CD8-positive, alpha-beta memory T cell (primary cell): Measurements from ENCODE around the gene GGT6. TPM values are rescaled to one million over a fixed set of nuclear protein-coding genes. Genes with fewer than 3 reads are reported as not detected.
A peak's percentile ranks its signal among the peaks of the same experiment; 100 is the strongest.
"Not testable (repeated sequence)": the region's sequence is repeated elsewhere in the genome, so short reads cannot be mapped to it uniquely, and the experiment has no call there.

Experiments used
- CTCF ChIA-PET: fragments of 350-600 bp; sonication (Branson Sonifier 250); formaldehyde crosslinking; loops from one replicate; lab custom pipeline; 2021; ENCODE audit warnings: antibody characterized with exemption; lab: Charles Lee
- POLR2A ChIA-PET: fragments of 350-600 bp; sonication (Branson Sonifier 250); formaldehyde crosslinking; loops from one replicate; lab custom pipeline; 2021; ENCODE audit warnings: antibody characterized with exemption; lab: Charles Lee
- DNase-seq, 5 donors: peaks; one replicate each; pipeline versions ENCODE4 v3.0.0 to v3.0.0-alpha.2; 2020 to 2022; ENCODE audit warnings: mixed read lengths in 1 of 5
- H3K27ac ChIP-seq: one replicate; pipeline ENCODE4 v1.7.0; 2013; ENCODE audit warnings: low read depth, mild to moderate bottlenecking, low read length, moderate library complexity
- H3K27me3 ChIP-seq: 2 replicates; pipeline ENCODE4 v1.7.0; 2013; ENCODE audit warnings: low read length, mild to moderate bottlenecking; ENCODE audit not compliant: insufficient read depth, poor library complexity, severe bottlenecking
- H3K36me3 ChIP-seq: 2 replicates; pipeline ENCODE4 v1.7.0; 2013; ENCODE audit warnings: mild to moderate bottlenecking, low read length, moderate library complexity; ENCODE audit not compliant: insufficient read depth
- H3K4me1 ChIP-seq: 2 replicates; pipeline ENCODE4 v1.7.0; 2013; ENCODE audit warnings: mild to moderate bottlenecking, low read length, moderate library complexity; ENCODE audit not compliant: insufficient read depth
- H3K4me3 ChIP-seq: 2 replicates; pipeline ENCODE4 v1.7.0; 2013; ENCODE audit warnings: mild to moderate bottlenecking, low read length
- H3K9me3 ChIP-seq: 2 replicates; pipeline ENCODE4 v1.7.0; 2013; ENCODE audit warnings: mild to moderate bottlenecking, low read length
- H3K27ac Mint-ChIP-seq, 8 donors: one replicate each; pipeline ENCODE4 v1.8.0; 2020 to 2021; ENCODE audit warnings: mixed read lengths in 8 of 8, mild to moderate bottlenecking in 6 of 8, inconsistent platforms in 3 of 8, moderate library complexity in 3 of 8
- H3K27me3 Mint-ChIP-seq, 2 donors: one replicate each; pipeline ENCODE4 v1.8.0; 2020 to 2021; ENCODE audit warnings: mixed read lengths in 2 of 2, mild to moderate bottlenecking in 1 of 2, moderate library complexity in 1 of 2
- H3K36me3 Mint-ChIP-seq, 3 donors: one replicate each; pipeline ENCODE4 v1.8.0; 2020 to 2021; ENCODE audit warnings: mixed read lengths in 3 of 3, inconsistent platforms in 1 of 3, mild to moderate bottlenecking in 1 of 3
- H3K4me1 Mint-ChIP-seq, 3 donors: one replicate each; pipeline ENCODE4 v1.8.0; 2020 to 2021; ENCODE audit warnings: mixed read lengths in 3 of 3, inconsistent platforms in 1 of 3, mild to moderate bottlenecking in 1 of 3
- H3K4me3 Mint-ChIP-seq, 7 donors: one replicate each; pipeline ENCODE4 v1.8.0; 2020 to 2021; ENCODE audit warnings: mixed read lengths in 7 of 7, mild to moderate bottlenecking in 6 of 7, moderate library complexity in 4 of 7, inconsistent platforms in 2 of 7
- H3K9me3 Mint-ChIP-seq, 5 donors: one replicate each; pipeline ENCODE4 v1.8.0; 2020 to 2022; ENCODE audit warnings: mixed read lengths in 5 of 5, mild to moderate bottlenecking in 3 of 5, moderate library complexity in 2 of 5, inconsistent platforms in 1 of 5
- polyA plus RNA-seq: library from polyadenylated mRNA; unstranded; fragments of 300-500 nt; fragmentation: Illumina TruSeq; gene quantifications from one replicate; pipeline ENCODE4 v1.2.3, GENCODE V29; 2021
- total RNA-seq, 2 experiments: library from RNA; stranded (reverse); gene quantifications; one replicate each; pipeline ENCODE4 v1.2.3, GENCODE V29; 2021

The GGT6 gene
- total and polyA plus RNA-seq, 3 experiments from 2014 or later: not detected

DNA sequence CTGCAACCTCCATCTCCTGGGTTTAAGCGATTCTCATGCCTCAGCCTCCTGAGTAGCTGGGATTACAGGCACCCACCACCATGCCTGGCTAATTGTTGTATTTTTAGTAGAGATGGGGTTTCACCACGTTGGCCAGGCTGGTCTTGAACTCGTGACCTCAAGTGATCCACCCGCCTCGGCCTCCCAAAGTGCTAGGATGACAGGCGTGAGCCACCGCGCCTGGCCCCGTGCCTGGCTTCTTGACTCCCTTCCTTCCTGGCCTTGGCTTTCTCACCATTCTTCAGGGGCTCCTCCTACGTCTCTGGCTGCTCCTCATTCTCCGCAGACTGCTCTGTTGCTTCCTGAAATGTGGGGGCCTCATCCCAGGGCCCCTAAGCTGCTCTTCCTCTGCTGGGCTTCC lies 29.7 kb upstream of the GGT6 start:
- POLR2A ChIA-PET, H3K27ac Mint-ChIP-seq, H3K9me3 Mint-ChIP-seq: not testable (repeated sequence)

DNA sequence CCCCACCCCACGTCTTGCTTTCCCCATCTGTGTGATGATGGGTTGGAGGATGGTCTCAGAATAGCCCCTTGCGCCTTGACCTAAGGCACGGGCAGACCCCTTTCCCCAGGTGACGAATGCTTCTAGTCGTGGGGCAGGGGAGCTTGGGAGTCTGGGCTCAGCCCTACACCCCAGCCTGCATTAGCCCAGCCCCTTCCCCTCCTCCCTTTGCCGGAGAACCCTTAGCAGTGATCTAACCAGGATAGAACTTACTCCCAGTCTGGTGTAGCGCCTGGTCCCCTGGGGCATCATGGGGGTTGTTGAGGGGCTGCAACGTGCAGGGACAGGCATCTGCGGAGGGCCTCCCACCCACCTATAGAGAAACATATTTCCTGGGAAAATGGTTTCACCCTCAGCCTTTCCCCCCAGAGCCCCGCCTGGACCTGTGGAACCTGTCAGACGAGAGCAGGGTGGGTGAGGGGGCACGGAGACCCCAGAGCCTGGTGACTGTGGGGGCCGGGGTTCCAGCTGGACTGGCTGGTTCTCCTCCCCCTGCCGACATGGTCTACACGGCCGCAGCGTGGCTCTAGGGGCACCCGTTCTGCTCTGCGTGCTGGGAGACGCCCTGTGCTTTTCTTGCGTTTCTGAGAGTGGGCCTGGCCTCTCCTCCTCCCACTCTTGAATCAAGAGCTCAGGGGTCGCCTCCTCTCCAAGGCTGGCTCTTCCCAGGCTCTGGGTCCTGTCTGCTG lies 28.7 kb upstream of the GGT6 start:
- H3K27me3 Mint-ChIP-seq: peaks cover 17 to 30% of the 10 kb centered on the region in 2 donors
- CTCF ChIA-PET: interaction anchor here (0.9 kb wide), 1 partner anchor 22 kb away, joined by 3 read pairs; no protein-coding TSS in a partner anchor
- no peaks in the 10 kb centered on the region for H3K9me3 Mint-ChIP-seq
- Histone ChIP-seq H3K4me1 (no peaks in the 10 kb centered on the region), H3K27ac (no peak overlapping the region), H3K9me3 (no peaks in the 10 kb centered on the region), H3K4me3 (no peak overlapping the region), H3K36me3 (no peaks in the 10 kb centered on the region), H3K27me3 (peaks cover 10% of the 10 kb centered on the region)
- H3K4me1 Mint-ChIP-seq: peaks cover 0 to 4% (median 1%) of the 10 kb centered on the region in 3 donors
- no peak for DNase-seq
- H3K36me3 Mint-ChIP-seq: no peaks in the 10 kb centered on the region
- H3K27ac Mint-ChIP-seq: peak overlapping the region in 1 of 8 donors; percentile 61
- POLR2A ChIA-PET: no interaction called here
- H3K4me3 Mint-ChIP-seq: no peak overlapping the region

More for the DNA sequence above, 29.7 kb upstream of the GGT6 start:
- H3K4me1 Mint-ChIP-seq, H3K36me3 ChIP-seq, H3K9me3 ChIP-seq, H3K27ac ChIP-seq, H3K36me3 Mint-ChIP-seq, DNase-seq, H3K4me1 ChIP-seq, H3K4me3 ChIP-seq, CTCF ChIA-PET, H3K4me3 Mint-ChIP-seq: not testable (repeated sequence)
- H3K27me3 ChIP-seq: peaks cover 10% of the 10 kb centered on the region
- peaks cover 17 to 29% of the 10 kb centered on the region in 2 donors for H3K27me3 Mint-ChIP-seq

DNA sequence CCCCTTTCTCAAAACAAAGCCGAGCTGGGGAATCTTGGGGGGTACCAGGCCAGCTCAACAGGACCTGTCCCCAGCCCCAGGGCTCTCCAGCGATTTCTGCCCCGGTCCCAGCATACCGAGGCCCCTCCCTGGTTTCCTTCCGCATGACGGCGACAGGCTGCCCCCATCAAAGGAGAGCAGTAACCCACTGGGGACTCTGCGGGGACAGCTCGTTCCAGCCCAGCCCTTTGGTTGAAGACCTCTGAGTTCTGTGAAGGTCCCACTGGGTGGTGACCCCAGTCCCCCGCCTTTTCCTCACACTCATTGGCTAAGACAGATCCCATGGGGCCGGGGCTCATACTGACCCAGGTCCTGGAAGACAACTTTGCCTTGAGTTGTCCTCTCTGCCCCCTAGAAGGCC lies 28.0 kb upstream of the GGT6 start:
- H3K27me3 Mint-ChIP-seq: peaks cover 22 to 36% of the 10 kb centered on the region in 2 donors
- H3K4me3 Mint-ChIP-seq: no peak overlapping the region
- no peaks in the 10 kb centered on the region for H3K9me3 ChIP-seq
- H3K9me3 Mint-ChIP-seq: no peaks in the 10 kb centered on the region
- no peaks in the 10 kb centered on the region for H3K36me3 ChIP-seq
- H3K27ac Mint-ChIP-seq: peak overlapping the region in 2 of 8 donors; percentile 61 to 84
- no peak for DNase-seq
- no peaks in the 10 kb centered on the region for H3K36me3 Mint-ChIP-seq
- H3K27ac ChIP-seq: no peak overlapping the region
- CTCF ChIA-PET: interaction anchor here (0.9 kb wide), 1 partner anchor 21 kb away, joined by 3 read pairs; no protein-coding TSS in a partner anchor
- no peaks in the 10 kb centered on the region for H3K4me1 ChIP-seq
- POLR2A ChIA-PET: no interaction called here
- H3K4me1 Mint-ChIP-seq: peaks cover 4 to 10% (median 4%) of the 10 kb centered on the region in 3 donors
- H3K4me3 ChIP-seq: no peak overlapping the region
- H3K27me3 ChIP-seq: peaks cover 16% of the 10 kb centered on the region

DNA sequence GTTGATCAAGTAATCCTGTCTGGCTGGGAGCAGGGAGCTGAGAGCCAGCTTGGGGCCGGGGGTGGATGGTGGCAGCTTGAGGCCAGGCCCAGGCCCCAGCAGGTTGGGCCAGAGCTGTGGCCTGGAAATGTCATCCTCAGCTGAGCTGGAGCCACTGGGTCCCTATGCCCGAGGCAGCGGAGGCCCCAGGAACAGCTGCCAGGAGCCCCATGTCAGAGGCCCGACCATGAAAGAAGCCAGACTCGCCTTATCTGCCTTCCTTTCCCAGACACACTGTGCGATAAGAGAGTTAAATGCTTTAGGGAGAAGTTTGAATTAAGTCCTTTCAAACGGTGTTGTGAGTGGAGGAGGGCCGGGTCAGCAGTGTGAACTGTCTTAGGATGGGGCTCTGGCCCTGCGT lies 27.4 kb upstream of the GGT6 start:
- DNase-seq: no peak
- no peak overlapping the region for H3K4me3 ChIP-seq
- Mint-ChIP-seq H3K36me3 (no peaks in the 10 kb centered on the region), H3K27me3 (peaks cover 28 to 41% of the 10 kb centered on the region in 2 donors), H3K4me3 (no peak overlapping the region), H3K4me1 (peaks cover 4 to 14% (median 4%) of the 10 kb centered on the region in 3 donors), H3K27ac (no peak overlapping the region), H3K9me3 (no peaks in the 10 kb centered on the region)
- peaks cover 16% of the 10 kb centered on the region for H3K27me3 ChIP-seq
- POLR2A ChIA-PET: no interaction called here
- no peak overlapping the region for H3K27ac ChIP-seq
- H3K36me3 ChIP-seq: no peaks in the 10 kb centered on the region
- CTCF ChIA-PET: no interaction called here
- H3K9me3 ChIP-seq: no peaks in the 10 kb centered on the region
- H3K4me1 ChIP-seq: no peaks in the 10 kb centered on the region

DNA sequence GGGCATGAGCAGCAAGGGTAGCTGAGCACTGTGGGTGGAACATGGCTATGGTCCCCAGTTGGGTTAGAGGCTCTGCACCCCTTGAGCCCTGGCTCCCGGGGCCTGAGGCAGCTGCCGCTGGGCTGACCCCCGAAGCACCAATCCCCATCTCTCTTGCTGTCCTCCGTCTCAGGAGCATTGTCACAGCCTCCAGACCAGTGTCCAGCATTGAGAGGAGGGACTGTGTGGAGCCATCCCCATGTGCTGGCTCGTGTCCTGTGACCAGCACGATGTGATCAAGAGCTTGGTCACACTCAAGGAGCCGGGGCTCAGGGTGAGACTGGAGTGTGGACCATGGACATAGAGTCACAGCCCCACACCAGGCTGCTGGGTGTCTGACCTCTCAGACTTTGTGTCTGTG lies 26.8 kb upstream of the GGT6 start:
- ChIA-PET POLR2A (interaction anchor here (0.5 kb wide), 1 partner anchor 10 kb away, joined by 3 read pairs; no protein-coding TSS in a partner anchor), CTCF (no interaction called here)
- Mint-ChIP-seq H3K4me3 (peak overlapping the region in 1 of 7 donors; percentile 5), H3K36me3 (no peaks in the 10 kb centered on the region), H3K9me3 (no peaks in the 10 kb centered on the region), H3K27me3 (peaks cover 29 to 40% of the 10 kb centered on the region in 2 donors), H3K27ac (no peak overlapping the region), H3K4me1 (peaks cover 4 to 14% (median 4%) of the 10 kb centered on the region in 3 donors)
- DNase-seq: no peak
- no peaks in the 10 kb centered on the region for H3K9me3 ChIP-seq
- H3K27ac ChIP-seq: no peak overlapping the region
- H3K4me1 ChIP-seq: no peaks in the 10 kb centered on the region
- H3K4me3 ChIP-seq: no peak overlapping the region
- H3K36me3 ChIP-seq: no peaks in the 10 kb centered on the region
- H3K27me3 ChIP-seq: peaks cover 22% of the 10 kb centered on the region

DNA sequence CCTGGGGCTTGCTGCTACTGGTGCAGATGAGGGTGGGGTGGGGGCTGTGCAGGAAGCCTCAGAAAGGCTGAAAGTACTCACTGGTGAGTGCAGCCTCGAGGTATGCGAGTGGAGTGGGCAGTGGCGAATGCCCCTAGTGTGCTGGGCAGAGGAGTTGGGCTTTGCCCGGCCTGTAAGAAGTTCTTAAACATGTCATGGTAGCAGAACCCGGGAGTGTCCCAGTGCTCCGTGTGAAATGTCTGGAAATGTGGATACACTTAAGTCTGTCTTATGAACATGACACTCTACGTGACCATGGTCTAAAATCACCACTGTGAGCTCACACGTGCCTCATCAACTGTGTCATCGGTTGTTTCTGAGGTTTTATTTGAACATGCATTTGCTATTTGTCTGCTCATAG lies 25.7 kb upstream of the GGT6 start:
- peaks cover 4 to 14% (median 4%) of the 10 kb centered on the region in 3 donors for H3K4me1 Mint-ChIP-seq
- no peaks in the 10 kb centered on the region for H3K36me3 Mint-ChIP-seq
- Histone ChIP-seq H3K36me3 (no peaks in the 10 kb centered on the region), H3K4me1 (no peaks in the 10 kb centered on the region), H3K27me3 (peaks cover 22% of the 10 kb centered on the region), H3K9me3 (no peaks in the 10 kb centered on the region), H3K4me3 (no peak overlapping the region), H3K27ac (no peak overlapping the region)
- no peak for DNase-seq
- no peak overlapping the region for H3K27ac Mint-ChIP-seq
- ChIA-PET POLR2A (no interaction called here), CTCF (no interaction called here)
- H3K9me3 Mint-ChIP-seq: no peaks in the 10 kb centered on the region
- H3K27me3 Mint-ChIP-seq: peaks cover 31 to 51% of the 10 kb centered on the region in 2 donors
- peak overlapping the region in 2 of 7 donors; percentile 59 to 64 for H3K4me3 Mint-ChIP-seq

DNA sequence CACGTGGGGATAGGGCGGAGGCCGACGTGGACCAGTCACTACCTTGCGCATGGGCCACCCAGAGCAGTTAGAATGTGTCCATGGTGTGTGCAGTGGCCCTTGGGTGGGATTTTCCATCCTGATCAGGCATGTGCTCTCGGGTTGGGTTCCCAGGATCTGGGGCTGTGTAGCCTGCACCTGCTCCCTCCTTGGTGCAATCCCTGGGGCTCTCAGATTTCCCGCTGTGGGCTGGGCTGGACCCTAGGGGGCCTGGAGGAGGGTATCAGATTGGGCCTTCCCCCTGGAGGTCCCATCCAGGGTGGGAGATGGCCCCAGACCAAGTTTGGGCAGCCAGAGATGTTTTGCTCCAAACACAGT lies 25.2 kb upstream of the GGT6 start:
- H3K4me1 Mint-ChIP-seq: peaks cover 4 to 14% (median 4%) of the 10 kb centered on the region in 3 donors
- H3K36me3 ChIP-seq: no peaks in the 10 kb centered on the region
- H3K4me1 ChIP-seq: no peaks in the 10 kb centered on the region
- H3K27ac ChIP-seq: no peak overlapping the region
- H3K4me3 Mint-ChIP-seq: peak overlapping the region in 1 of 7 donors; percentile 64
- no peaks in the 10 kb centered on the region for H3K36me3 Mint-ChIP-seq
- no peak for DNase-seq
- H3K4me3 ChIP-seq: no peak overlapping the region
- no peaks in the 10 kb centered on the region for H3K9me3 Mint-ChIP-seq
- H3K9me3 ChIP-seq: no peaks in the 10 kb centered on the region
- ChIA-PET CTCF (no interaction called here), POLR2A (no interaction called here)
- H3K27me3 ChIP-seq: peaks cover 22% of the 10 kb centered on the region
- no peak overlapping the region for H3K27ac Mint-ChIP-seq
- H3K27me3 Mint-ChIP-seq: peaks cover 31 to 50% of the 10 kb centered on the region in 2 donors

DNA sequence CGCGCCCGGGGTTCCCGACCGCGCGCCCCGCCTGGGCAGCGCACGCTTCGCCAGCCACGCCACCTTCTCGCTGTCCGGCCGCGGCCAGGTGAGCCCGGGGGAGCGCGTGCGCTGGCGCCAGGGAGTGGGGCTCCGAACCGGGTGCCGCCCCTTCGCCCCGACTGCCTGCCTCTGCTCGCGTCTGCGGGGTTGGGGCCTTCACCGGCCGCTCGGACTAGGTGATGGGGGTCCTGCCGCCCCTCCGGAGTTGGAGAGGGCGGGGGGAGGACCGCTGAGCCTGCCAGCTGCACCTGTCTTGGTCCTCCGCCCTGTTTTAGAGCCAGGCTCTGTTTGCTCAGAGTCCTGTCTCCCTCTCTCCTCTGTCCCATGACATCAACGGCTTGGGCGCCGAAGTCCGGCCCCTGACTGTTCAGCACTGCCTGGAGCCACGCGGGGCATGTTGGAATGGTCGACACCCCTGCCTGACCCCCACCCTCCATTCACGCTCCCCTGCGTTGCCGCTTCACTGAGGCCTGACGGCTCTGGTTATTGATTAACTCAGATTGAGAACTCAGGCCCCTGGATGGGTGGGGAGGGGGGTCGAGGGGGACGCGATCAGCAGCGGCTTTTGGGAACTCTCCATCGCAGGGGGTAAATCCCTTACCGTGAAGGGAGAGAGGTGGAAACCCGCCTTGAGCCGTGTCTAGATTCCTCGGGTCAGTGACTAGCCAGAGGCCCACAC lies 24.7 kb upstream of the GGT6 start:
- peak overlapping the region in 5 of 7 donors; percentile 19 to 64 (median 62) for H3K4me3 Mint-ChIP-seq

More for the DNA sequence above, 24.7 kb upstream of the GGT6 start:
- Histone ChIP-seq H3K9me3 (no peaks in the 10 kb centered on the region), H3K27ac (no peak overlapping the region), H3K4me3 (no peak overlapping the region), H3K27me3 (peaks cover 22% of the 10 kb centered on the region), H3K36me3 (no peaks in the 10 kb centered on the region), H3K4me1 (no peaks in the 10 kb centered on the region)
- Mint-ChIP-seq H3K4me1 (peaks cover 4 to 14% (median 4%) of the 10 kb centered on the region in 3 donors), H3K27me3 (peaks cover 31 to 45% of the 10 kb centered on the region in 2 donors), H3K9me3 (no peaks in the 10 kb centered on the region), H3K36me3 (no peaks in the 10 kb centered on the region), H3K27ac (no peak overlapping the region)
- no peak for DNase-seq
- ChIA-PET CTCF (no interaction called here), POLR2A (no interaction called here)
